ENCODE results near the gene CUBN.

DNA sequence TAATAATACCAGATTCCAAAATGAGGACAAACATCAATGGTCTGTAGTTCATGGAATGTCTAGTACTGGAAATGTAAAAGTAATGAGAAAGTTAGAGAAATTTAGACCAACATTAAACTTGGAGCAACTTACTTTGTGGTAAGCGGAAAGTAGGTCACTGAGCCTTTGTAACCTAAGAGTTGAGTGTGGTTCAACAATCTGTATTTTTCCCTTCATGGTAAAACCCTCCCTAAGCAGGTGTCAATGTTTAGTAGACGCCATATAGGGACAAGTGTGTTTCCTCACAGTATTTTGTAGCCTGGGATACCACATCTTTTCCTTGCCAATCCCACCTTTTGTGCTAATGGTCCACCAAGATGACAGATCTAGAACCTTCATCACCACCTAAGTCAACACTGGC lies 245.1 kb downstream of the CUBN start:
- TF ChIP-seq EZH2phosphoT487 (IDR thresholded peaks at IDR 0.05; ENCODE audit: borderline replicate concordance, low read length) (no peak), EZH2 (IDR thresholded peaks at IDR 0.05; ENCODE audit: low read length, unreplicated experiment) (no peak)
- TF ChIP-seq, protein P1, sequence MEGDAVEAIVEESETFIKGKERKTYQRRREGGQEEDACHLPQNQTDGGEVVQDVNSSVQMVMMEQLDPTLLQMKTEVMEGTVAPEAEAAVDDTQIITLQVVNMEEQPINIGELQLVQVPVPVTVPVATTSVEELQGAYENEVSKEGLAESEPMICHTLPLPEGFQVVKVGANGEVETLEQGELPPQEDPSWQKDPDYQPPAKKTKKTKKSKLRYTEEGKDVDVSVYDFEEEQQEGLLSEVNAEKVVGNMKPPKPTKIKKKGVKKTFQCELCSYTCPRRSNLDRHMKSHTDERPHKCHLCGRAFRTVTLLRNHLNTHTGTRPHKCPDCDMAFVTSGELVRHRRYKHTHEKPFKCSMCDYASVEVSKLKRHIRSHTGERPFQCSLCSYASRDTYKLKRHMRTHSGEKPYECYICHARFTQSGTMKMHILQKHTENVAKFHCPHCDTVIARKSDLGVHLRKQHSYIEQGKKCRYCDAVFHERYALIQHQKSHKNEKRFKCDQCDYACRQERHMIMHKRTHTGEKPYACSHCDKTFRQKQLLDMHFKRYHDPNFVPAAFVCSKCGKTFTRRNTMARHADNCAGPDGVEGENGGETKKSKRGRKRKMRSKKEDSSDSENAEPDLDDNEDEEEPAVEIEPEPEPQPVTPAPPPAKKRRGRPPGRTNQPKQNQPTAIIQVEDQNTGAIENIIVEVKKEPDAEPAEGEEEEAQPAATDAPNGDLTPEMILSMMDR (conservative IDR thresholded peaks at IDR 0.05; ENCODE audit: low read depth, low read length): no peak
